GM12864 (cell line): ENCODE measurements around the gene LPAR5.

Source experiments
- DNase-seq: peaks from one replicate; pipeline ENCODE4 v3.0.0-alpha.2; 2011; ENCODE audit warnings: low read depth
- H3K4me3 ChIP-seq: 2 replicates; pipeline ENCODE4 v1.5.1; 2011; ENCODE audit warnings: mild to moderate bottlenecking, low read depth, low read length, control low read depth
- TF ChIP-seq, protein P1 (sequence below): IDR thresholded peaks from 2 replicates; pipeline ENCODE4 v1.5.1; 2011; ENCODE audit warnings: low read depth, mild to moderate bottlenecking, moderate library complexity, low read length, control low read depth, inconsistent platforms; ENCODE audit errors: missing control alignments

The LPAR5 gene

DNA sequence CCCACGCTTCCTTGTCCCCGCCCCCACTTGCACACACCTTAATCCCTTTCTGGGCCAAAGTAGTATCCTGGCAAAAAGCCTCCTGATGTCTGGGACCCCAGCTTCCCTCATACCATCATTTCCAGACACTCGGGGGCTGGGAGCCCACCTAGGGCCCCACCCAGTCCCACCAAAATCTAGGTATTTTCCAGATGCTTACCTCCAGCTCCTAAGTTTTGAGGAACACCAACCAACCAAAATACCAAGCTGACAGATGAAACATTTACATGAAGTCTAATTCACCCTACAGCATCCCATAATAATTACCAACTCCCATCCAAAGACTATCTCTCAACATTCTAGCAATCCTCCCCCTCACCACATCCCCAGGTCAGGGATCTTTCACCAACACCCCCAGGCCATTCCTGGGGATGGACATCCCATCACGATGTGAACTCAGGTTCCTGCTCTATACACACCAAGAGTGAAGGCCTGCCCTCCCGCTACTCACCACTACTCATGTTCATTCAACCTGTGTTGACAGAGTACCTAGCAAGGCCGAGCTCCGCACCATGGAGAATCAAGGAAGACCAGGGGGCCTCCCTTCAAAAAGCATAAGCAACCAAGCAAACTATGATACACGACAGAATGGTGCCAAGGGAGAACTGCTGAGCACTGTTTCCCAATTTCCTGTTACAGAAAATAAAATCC, 27.0 kb downstream of the LPAR5 start:
- TF ChIP-seq, protein P1, sequence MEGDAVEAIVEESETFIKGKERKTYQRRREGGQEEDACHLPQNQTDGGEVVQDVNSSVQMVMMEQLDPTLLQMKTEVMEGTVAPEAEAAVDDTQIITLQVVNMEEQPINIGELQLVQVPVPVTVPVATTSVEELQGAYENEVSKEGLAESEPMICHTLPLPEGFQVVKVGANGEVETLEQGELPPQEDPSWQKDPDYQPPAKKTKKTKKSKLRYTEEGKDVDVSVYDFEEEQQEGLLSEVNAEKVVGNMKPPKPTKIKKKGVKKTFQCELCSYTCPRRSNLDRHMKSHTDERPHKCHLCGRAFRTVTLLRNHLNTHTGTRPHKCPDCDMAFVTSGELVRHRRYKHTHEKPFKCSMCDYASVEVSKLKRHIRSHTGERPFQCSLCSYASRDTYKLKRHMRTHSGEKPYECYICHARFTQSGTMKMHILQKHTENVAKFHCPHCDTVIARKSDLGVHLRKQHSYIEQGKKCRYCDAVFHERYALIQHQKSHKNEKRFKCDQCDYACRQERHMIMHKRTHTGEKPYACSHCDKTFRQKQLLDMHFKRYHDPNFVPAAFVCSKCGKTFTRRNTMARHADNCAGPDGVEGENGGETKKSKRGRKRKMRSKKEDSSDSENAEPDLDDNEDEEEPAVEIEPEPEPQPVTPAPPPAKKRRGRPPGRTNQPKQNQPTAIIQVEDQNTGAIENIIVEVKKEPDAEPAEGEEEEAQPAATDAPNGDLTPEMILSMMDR: no peak
- DNase-seq: no peak
- no peak overlapping the region for H3K4me3 ChIP-seq

DNA sequence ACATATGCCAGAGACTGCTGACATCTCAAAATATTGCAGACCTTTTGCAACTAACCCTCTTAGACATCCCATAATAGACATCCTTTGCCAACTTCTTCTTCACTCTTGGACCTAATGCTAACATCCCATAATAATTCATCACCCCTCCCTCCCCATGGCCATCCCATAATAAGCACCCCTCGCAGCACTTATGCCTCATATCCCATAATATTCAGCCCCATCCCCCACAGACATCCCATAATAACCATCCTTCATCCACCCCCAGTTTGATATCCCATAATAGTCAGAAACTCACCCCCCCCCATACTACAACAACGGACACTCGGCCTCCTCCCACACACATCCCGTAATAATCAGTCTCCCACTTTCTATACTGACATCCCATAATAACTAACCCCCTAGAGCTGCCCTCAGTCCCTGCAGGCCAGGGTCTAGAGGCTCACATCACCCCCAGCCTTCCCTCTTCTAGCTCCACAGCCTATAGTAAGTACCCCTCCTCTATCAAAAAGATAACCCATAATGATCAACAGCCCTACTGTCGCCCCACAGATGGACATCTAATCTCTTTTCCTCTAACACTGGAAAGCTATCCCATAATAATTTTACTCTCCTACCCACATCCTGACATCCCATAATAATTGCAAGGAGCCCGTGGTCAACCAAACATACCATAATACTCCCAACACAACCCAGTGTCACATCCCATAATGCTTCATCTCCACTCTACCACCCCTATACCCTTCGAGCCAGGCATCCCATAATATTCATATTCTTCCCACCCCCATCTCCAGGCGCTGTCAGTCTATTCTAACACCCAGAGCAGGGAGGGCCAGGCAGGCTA, 27.8 kb downstream of the LPAR5 start:
- H3K4me3 ChIP-seq: no peak overlapping the region
- TF ChIP-seq, protein P1: no peak
- peak; percentile 80 for DNase-seq

DNA sequence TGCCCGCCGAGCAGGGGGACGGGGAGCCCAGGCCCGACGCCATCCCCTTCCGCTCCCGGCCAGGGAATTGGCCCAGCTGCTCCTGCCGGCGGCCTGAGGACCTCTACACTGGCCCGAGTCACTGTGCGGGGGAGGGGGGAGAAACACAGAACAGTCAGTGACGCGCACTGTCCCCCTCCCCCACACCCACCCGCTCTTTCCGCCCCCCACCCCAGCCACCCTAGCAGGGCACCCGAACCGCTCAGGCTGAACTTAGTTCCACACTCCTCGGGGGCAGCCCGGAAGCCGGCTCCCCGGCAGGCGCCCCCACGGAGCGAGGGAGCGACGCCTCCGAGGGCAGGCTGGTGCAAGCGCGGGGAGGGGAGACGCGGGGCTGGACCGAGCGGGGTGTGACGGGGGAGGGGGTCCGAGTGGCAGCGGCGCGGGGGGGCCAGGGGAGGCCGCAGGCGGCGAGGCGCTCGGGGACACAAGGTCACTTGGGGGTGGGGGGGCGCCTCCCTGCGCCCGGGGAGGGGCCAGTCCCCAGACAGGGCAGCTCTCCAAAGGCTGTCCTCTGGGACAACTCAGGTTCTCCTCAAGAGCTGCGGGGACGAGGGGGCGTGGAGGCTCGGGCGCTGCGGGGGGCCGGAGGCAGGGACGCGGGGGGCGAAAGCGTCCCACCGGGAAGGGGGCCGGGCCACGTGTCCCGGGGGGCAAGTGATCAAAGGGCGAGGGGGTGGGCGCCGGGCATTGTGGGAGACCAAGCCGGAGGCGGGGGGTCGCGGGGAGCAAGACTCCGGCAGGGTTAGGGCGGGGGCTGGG, 29.2 kb downstream of the LPAR5 start:
- H3K4me3 ChIP-seq: peak overlapping the region; percentile 87
- TF ChIP-seq, protein P1: no peak
- no peak for DNase-seq

- no peak for DNase-seq
- TF ChIP-seq, protein P1: no peak
- peak overlapping the region; percentile 87 for H3K4me3 ChIP-seq
Measured at GRCh38 chr12:6605421-6606330, 30.1 kb downstream of the LPAR5 start.

DNA sequence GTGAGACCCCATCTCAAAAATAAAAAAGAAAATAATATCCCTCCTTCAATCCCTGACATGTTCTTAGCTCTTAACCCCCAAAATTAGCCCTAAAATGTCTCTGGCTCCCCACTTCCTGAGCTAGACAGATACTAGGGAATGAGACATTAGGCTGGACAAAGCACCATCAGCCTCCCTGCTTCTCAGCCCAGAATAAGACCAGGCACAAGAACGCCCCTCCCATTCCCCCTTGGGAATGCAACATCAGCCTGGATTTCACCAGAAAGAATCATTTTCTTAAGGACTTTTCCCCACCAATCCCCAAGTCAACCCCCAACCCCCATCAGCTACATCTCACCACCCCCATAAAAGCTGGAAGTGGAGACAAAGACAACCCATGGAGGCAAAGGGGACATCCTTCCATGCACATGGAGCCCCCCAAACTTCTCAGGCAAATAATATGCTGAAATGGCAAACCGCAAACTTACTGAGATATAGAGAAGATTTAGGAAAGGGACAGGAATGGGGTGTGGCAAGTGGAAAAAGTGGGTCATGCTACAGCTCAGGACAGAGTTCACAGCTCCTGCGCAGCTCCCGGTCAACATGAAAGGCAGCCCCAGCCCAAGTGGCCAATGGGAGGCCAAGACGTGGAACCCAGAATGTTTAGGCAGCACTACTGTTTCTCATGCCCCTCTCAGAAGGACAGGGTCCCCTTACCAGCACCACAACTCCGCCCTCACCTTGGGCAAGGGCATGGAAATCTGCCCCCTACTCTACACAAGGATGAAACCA, 31.3 kb downstream of the LPAR5 start:
- TF ChIP-seq, protein P1: no peak

DNA sequence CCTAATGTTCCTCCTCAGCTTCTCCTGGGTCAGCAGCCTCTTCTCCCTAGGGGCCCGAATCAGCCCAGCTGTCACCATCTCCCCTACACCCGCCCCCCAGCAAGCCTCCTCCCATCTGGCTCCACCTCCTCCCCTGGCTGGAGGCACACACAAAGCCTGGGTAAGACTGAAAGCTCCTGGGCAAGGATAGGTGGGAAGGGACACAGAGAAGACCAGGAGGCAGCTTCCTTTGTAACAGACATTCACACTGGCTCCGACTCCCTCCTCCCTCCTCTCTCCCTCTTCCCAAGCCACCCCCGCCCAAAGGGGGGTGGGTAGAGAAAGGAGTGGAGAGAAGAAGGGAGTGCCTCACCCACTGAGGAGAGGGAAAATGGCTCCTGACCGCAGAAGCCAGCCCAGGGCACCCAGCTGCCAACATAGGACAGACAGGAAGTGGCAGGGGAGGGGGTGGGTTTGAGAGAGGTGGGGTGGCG, 32.6 kb downstream of the LPAR5 start:
- no peak for DNase-seq
- H3K4me3 ChIP-seq: no peak overlapping the region
- TF ChIP-seq, protein P1: no peak

More for the DNA sequence above, 31.3 kb downstream of the LPAR5 start:
- peak overlapping the region; percentile 87 for H3K4me3 ChIP-seq
- no peak for DNase-seq
